Ramos (cell line): ENCODE measurements around the gene BLCAP.
"Not testable (repeated sequence)": the region's sequence is repeated elsewhere in the genome, so short reads cannot be mapped to it uniquely, and the experiment has no call there.

ENCODE experiments used
- in situ Hi-C: fragments of 300-500 bp; cut with MboI; formaldehyde crosslinking; loops from one replicate; pipeline ENCODE4 v1.14.3; 2022; ENCODE audit warnings: low sequenced_read_pairs; ENCODE audit not compliant: unreplicated experiment

BLCAP gene

DNA sequence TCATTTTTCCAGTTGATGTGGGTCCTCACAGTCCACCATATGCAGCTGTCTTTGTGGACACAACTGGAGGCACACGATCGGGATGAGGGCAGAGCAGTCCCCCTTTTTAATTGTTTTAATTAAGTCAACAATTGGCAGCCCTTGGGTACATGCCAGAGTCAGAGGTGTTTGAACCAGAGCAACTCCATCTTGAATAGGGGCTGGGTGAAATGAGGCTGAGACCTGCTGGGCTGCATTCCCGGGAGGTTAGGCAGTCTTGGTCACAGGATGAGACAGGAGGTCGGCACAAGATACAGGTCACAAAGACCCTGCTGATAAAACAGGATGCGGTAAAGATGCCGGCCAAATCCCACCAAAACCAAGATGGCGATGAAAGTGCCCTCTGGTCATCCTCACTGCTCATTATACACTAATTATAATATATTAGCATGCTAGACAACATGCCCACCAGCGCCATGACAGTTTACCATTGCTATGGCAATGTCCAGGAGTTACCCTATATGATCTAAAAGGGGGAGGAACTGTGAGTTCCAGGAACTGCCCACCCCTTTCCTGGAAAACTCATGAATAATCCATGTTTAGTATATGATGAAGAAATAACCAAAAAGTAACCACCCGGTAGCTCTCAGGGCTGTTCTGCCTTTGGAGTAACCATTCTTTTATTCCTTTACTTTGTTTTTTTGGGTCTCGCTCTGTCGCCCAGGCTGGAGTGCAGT is 31.8 kb upstream of the BLCAP start:
- in situ Hi-C loops: loop anchor here (10.0 kb wide), 2 partner anchors 335 to 435 kb away; no protein-coding TSS in a partner anchor

DNA sequence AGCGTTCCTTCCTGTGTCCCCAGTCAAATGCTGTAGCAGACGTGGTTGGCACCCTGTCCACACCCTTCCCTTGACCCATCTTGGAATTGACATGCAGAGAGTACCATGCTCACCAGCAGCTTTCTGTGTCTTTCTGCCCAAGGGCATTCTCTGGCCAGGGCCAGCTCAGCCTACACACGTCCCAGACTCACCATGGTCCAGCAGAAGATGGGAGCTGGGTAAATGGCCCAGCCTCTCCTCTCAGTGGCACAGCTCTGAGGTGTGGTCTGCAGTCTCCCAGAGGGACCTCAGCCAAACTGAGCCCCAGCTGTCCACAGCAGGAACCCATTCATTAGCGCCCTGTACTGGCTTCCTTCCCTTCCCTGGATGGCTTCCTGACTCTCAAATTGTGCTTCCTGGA is 31.1 kb upstream of the BLCAP start:
- in situ Hi-C loops: no loop called here

DNA sequence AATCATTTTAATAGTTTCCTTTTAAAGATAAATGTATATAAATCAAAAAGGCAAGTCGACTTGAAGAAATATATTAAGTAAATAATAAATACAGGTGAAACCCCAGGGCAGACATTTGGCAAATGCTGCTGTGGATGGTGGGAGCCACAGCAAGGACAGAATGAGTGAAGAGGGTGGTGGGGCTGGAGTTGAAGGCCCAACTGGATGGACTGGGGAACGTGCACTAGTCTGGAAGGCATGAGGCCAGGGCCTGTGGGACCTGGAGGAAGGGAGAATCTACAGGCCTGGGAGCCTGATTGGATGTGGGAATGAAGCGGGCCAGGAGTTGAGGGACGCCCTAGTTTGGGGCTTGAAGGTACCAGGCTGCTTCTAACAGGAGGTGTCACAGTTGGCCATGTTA is 30.6 kb upstream of the BLCAP start:
- in situ Hi-C loops: no loop called here

DNA sequence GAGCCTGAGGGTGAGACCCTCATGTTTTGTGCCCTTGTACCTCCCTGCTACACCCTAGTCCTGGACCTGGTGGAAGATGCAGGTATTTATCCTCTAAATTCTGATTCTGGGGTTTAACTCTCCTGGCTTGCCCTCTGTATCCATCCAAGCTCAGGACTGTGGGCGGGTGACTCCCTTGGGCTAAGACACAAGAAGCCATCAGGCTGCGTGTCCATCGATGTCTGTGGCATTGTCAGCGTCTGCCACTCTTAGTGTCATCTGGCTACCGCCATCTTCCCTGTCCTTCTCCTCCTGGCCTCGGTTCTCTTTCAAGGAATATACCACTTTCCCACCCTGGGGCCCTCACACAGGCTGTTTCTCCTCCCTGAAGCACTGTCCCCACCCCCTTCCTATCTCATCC is 28.9 kb upstream of the BLCAP start:
- in situ Hi-C loops: no loop called here

DNA sequence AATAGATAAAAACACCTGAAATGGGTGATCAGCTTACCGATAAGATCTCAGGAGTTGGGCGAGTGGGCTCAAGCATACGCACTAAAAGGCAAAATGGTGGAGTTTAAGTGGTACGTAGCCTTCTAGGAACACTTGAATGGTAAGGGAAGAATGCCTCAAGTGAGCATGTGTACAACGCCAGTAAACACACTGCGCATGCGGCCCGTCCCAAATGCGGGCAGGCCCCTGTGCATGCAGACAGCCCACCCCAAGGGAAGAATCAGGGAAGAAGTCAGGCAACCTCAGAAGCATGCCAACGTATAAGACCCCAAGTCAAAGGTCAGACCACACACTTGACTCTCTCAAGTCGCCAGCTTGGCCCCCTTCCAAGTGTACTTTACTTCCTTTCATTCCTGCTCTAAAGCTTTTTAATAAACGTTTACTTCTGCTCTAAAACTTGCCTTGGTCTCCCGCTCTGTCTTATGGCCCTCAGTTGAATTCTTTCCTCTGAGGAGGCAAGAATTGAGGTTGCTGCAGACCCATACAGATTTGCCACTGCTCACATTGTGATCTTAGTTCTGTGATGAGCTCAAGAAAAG is 27.1 kb upstream of the BLCAP start:
- in situ Hi-C loops: not testable (repeated sequence)

DNA sequence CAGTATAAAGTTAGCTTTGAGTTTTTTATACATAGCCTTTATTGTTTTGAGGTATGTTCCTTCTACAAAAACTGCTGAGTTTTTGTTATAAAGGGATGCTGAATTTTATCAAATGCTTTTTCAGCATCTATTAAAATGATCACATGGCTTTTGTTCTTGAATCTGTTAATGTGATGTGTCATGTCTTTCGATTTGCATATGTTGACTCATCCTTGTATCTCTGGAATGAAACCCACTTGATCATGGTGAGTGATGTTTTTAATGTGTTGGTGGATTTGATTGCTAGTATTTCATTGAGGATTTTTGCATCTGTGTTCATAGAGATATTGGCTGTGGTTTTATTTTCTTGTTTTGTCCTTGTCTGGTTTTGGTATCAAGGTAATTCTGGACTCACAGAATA is 24.7 kb upstream of the BLCAP start:
- in situ Hi-C loops: no loop called here

DNA sequence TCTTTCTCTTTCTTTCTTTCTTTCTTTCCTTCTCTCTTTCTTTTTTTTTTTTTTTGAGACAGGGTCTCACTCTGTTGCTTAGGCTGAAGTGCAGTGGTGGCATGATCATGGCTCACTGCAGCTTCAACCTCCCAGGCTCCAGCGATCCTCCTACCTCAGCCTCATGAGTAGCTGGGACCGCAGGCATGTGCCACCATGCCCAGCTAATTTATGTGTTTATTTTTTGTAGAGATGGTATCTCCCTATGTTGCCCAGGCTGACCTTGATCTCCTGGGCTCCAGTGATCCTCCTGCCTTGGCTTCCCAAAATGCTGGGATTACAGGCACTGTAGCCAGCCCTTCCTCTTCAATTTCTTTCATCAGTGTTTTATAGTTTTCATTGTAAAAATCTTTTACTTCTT is 24.0 kb upstream of the BLCAP start:
- in situ Hi-C loops: not testable (repeated sequence)

DNA sequence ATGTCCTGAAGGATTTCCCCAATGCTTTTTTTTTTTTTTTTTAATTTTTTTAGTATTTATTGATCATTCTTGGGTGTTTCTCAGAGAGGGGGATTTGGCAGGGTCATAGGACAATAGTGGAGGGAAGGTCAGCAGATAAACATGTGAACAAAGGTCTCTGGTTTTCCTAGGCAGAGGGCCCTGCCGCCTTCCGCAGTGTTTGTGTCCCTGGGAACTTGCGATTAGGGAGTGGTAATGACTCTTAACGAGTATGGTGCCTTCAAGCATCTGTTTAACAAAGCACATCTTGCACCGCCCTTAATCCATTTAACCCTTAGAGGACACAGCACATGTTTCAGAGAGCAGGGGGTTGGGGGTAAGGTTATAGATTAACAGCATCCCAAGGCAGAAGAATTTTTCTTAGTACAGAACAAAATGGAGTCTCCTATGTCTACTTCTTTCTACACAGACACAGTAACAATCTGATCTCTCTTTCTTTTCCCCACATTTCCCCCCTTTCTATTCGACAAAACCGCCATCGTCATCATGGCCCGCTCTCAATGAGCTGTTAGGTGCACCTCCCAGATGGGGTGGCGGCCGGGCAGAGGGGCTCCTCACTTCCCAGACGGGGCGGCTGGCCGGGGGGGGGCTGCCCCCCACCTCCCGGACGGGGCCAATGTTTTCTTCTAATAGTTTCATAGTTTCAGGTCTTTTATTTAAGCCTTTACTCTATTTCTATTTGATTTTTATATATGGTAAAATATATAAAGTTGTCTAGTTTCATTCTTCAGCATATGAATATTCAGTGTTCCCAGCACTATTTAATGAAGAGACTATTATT is 22.6 kb upstream of the BLCAP start:
- in situ Hi-C loops: not testable (repeated sequence)

DNA sequence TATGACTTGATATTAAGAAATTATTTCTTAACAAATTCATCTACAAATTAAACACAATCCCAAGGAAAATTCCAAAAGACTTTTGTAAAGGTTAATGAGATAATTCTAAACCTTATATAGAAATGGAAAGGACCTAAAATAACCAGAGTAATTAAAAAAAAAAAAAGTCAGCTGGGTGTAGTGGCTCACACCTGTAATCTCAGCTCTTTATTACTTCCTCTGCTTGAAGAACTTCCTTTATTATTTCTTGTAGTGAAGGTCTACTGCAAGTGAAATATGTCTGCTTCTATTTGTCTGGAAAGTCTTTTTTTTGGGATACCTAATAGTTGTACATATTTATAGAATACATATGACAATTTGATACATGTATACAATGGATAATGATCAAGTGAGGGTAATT is 20.2 kb upstream of the BLCAP start:
- in situ Hi-C loops: no loop called here

DNA sequence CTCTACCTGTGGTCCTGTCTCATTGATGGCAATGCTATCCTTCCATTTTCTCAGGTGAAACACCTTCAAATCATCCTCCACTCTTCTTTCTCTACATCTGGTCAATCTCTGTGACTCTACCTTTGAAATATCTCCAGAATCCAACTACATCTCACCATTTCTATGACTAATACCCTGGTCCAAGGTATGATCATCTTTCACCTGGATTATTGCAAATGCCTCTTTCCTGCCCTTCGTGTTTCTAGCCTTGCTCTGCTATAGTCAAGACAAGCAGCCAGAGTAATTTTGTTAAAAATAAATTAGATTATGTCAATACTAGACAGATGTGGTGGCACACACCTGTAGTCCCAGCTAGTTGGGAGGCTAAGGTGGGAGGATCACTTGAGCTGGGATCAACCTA is 17.8 kb upstream of the BLCAP start:
- in situ Hi-C loops: no loop called here

DNA sequence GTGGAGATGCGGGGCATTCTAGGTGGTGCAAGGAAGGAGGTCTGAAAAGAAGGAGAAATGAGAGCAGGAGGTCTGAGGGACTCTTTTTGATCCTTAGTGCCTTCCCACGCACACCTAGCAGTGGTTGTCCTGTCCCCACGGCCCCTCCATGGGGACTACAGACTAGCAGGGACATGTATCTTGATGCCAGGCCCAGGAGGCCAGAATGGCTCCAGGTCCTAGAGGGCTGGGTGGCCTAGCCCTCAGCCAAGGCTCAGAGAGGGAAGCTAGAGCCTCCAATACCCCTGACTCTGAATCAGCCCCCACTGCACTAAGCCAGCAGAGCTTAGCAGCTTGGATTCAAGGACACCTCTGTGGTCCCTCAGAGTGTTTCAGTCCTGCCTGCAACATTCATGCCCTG is 16.7 kb upstream of the BLCAP start:
- in situ Hi-C loops: no loop called here

DNA sequence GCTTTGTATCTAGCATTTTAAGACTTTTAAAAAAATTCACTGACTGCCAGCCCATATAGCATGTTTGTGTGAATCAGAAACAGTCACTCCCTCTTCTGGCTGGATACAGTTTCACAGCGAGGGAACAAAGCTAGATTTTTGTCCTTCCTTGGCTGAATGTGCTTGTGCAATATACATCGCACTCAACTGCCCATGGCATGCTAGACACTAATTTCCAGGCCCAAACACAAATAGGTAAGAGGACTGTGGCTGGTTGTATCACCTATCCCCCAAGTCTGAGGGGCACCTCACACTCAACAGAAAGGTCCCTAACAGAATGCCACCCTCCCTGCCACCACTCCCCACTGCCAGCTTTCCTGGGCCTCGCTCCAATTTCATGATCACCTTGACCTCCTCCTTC is 16.2 kb upstream of the BLCAP start:
- in situ Hi-C loops: no loop called here

DNA sequence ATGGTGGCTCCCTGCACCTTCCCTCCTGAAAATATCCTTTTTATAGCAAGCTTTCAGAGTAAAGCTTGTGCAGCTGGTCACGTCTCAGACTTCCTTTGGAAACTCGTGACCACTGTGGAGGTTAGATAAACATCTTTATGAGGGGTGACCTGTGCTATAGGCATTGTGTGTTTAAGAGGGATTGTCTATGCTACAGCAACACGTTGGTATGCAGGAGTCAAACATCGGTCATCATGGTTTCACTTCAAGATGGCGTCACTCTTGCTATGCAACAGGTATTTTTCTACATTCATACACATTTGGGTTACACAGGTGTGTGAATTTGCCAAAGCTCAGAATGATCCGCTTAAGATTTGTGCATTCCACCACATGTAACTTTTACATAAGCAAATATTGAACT is 14.6 kb upstream of the BLCAP start:
- in situ Hi-C loops: no loop called here

DNA sequence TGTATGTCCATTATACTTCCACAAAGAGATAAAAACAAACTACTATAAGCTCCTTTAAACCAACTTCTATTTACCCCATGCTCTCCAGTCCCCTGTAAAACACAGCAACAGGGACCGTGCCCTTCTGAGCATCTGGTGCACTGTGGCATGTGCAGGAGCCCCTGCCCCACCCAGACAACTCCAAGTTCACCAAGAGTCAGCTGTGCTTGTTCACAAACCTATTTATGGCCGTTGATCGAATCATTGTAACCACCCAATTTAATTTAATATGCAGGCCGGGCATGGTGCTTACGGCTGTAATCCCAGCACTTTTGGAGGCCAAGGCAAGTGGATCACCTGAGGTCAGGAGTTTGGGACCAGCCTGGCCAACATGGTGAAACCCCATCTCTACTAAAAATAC is 13.7 kb upstream of the BLCAP start:
- in situ Hi-C loops: no loop called here

DNA sequence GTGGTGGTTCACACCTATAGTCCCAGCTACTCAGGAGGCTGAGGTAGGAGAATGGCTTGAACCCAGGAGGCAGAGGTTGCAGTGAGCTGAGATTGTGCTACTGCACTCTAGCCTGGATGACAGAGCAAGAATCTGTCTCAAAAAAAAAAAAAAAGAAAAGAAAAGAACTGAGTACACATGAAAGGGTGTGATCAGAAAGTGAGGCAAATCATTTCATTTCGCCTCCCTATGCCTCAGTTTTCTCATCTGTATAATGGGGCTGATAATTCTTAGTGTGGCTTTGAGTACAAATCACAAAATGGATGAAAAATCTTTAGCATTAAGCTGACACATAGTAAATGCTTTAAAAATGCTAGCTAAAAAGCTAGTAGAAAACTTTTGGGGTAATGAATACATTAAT is 13.2 kb upstream of the BLCAP start:
- in situ Hi-C loops: not testable (repeated sequence)

DNA sequence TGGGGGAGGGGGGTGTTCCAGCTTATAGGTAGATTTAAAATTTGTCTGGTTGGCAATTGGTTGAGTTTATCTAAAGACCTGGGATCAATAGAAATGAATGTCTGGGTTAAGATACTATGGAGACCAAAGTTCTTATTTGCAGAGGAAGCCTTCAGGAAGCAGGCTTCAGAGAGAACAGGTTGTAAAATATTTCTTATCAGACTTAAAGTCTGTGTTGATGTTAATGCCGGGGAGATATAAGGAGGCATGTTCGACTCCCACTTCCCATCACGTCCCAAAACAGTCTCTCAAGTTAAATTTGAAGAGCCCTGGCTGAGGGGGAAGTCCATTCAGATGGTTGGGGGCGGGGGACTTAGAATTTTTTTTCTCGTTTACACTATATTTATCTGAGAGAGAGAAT is 12.3 kb upstream of the BLCAP start:
- in situ Hi-C loops: no loop called here

DNA sequence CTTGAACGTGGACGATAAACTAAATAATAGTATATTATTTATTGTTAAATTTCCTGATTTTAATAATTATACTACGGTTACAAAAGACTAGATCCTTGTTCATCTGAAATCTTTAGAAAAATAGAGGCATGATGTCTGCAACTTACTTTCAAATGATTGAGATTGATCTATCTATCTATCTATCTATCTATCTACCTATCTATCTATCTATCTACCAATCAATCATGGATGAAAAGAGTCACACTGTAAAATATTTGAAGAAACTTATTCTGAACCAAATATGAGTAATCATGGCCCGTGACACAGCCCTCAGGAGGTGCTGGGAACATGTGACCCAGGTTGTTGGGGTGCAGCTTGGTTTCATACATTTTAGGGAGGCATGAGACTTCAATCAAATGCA is 11.7 kb upstream of the BLCAP start:
- in situ Hi-C loops: no loop called here

DNA sequence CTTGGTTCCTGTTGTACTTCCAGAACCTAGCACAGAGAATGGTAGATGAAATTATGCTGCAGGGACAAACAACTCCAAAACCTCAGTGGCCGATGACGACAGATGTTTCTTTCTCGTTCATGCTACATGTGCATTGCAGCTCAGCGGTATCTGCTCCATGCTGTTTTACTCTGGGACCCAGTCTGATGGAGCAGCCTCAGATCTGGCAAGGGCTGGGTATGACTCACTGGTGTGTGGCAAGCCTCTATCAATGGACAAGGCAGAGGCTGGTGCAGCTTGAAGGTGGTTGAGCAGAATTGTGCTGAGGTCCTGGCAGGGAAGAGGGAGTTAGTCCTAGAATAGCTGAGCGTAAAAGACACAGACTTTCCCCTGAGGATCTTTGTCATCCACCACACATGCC is 10.3 kb upstream of the BLCAP start:
- in situ Hi-C loops: no loop called here

DNA sequence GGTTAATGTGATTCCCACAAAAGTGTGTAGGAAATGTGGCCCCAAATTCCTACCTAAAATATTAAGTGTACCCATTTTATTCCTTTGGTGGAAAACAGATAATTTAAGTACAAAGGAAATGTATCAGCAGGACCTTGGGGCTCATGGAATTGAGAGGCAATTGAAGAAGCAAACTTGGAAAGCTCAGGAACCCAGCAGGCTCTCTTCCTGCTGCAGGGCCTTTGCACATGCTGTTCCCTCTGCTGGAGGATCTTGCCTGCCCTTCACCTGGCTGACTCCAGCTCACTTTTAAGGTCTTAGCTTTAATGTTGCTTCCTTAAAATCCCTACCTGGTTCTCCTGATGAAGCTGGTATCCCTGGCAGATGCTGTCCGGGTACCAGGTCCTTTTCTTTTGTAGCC is 9.8 kb upstream of the BLCAP start:
- in situ Hi-C loops: no loop called here

DNA sequence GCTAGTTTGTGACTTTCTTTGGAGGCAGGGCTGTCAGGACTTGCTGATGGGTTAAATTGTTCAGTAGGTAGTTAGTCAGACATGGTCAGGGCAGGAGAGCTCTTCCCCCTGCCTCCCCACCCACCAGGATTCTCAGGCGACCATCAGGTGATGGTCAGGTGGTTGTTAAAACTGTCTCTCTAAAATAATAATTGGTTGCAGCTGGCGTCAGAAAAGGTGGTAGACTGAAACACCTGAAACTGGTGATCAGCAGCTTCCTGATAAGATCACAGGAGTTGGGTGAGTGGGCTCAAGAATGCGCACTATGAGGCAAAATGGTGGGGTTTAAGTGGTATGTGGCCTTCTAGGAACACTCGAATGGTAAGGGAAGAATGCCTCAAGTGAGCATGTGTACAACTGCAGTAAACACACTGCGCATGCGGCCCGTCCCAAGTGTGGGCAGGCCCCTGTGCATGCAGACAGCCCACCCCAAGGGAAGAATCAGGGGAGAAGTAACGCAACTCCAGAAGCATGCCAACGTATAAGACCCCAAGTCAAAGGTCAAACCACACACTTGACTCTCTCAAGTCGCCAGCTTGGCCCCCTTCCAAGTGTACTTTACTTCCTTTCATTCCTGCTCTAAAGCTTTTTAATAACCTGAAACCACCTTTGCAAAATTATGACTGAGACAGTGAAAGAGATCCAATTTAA is 7.9 kb upstream of the BLCAP start:
- in situ Hi-C loops: no loop called here
